HPDE6-E6E7 (cell line): ENCODE results near the gene KRT3.
"Not testable (repeated sequence)": the region's sequence is repeated elsewhere in the genome, so short reads cannot be mapped to it uniquely, and the experiment has no call there.

Experiments used
- DNase-seq: peaks from one replicate; pipeline ENCODE4 v3.0.0; 2011; ENCODE audit warnings: missing footprints; ENCODE audit errors: extremely low spot score

KRT3 gene

DNA sequence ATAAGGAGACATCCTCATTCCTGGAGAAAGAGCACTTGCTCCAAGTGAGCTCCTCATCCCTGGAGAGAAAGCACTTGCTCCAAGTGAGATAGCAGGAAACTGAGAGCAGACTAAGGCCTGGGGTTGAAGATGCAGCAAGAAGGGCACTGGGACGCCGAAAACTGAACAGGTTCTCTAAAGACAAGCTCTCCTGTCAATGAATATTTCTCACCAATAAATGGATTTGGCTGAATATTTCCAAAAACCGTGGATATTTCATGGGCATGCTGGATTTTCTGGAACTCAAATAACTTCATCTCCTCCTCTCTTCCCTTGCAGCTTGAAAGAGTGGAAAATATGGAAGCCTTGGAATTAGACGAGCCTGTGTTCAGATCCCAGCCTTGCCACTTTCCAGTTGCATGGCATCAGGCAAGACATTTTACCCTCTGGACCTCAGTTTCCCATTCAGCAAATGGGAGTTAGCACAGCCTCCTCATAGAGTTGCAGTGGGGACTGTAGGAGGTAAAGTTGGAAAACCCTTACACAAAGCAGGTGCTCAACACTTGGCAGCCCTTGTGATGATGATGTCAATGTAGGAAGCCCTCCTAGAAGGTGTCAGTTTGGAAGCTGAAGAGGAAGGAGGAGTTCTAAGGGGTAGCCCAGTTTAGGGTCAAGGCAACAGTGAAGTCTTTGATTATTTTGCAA is 14.4 kb downstream of the KRT3 start:
- DNase-seq, result no peak

DNA sequence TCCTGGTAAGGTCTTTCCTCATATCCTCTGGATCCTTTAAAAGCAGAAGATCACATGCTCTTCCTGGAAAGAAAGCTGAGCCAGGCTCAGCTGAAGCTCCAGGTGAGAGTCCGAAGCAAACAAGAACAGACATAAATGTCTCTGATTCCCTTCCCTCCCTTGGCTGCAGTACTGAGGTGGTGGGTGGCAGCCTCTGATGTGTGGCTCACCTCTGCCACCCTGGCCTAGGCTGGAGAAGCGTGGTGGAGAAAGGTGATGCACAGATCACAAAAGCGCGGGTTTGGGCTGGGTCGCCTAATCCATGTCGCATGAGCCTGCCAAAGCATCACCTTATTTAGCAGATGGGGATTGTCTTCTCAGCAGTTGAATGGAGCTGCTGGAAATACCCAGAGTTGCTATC is 16.0 kb downstream of the KRT3 start:
- no peak for DNase-seq

GRCh38 chr12:52778833-52779232 is 17.1 kb downstream of the KRT3 start:
- no peak for DNase-seq

DNA sequence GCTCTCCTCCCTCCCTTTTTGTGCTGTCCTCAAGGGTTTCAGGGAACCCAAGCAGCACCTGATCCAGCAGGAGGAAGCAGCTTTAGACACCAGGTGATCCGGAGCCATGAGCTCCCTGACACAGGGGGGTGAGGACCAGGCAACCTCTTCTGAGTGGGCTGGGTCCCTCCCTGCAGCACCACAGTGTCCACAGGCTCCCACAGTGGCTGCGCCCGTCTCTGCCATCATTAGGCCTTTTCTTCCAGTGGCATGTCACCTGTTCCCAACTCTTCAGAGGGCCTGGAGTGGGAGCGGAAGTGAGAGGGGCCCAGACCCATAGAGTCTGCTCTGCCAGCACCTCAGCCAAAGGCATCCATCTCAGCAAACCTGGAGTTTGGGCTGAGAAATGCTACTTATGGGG is 18.4 kb downstream of the KRT3 start:
- no peak for DNase-seq

DNA sequence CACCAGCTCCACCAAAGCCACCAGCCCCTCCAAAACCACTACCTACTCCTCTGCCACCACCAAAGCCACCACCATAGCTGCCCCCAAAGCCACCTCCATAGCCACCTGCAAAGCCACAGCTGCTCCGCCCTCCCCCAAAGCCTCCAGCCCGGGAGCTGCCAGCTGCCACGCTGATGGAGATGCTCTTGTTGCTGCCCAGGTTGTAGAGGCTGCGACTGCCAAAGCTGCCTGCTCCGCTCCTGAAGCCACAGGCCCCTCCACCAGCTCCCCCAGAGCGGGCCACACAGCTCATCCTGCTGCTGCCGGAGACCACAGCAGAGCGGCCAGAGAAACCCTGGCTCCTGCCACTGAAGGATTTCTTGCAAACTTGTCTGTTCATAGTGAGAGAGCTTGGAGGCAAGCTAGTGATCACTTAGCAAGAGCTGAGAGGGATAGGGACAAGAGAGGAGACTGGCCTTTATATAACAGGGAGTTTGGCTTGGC is 19.0 kb downstream of the KRT3 start, which contains the start of gene KRT76:
TSS of gene KRT76 (minus strand) at position 433 of the 483 bp plus-strand sequence. CDS start at position 379, 54 bp downstream.
- no peak for DNase-seq

DNA sequence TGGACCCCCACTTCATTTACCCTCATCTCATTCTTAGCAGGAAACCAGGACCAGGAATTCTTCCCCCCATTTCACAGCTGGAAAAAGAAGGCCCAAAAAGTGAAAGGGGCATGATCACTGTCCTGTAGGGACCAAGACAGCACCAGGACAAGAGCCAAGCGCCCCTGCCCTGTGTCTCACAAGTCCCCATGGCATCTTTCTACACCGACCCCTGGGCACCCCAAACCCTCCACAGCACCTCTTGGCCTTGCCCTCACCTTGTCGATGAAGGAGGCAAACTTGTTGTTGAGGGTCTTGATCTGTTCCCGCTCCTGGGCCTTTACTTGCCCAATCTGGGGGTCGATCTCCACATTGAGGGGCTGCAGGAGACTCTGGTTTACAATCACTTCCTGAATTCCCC is 19.5 kb downstream of the KRT3 start:
- no peak for DNase-seq

DNA sequence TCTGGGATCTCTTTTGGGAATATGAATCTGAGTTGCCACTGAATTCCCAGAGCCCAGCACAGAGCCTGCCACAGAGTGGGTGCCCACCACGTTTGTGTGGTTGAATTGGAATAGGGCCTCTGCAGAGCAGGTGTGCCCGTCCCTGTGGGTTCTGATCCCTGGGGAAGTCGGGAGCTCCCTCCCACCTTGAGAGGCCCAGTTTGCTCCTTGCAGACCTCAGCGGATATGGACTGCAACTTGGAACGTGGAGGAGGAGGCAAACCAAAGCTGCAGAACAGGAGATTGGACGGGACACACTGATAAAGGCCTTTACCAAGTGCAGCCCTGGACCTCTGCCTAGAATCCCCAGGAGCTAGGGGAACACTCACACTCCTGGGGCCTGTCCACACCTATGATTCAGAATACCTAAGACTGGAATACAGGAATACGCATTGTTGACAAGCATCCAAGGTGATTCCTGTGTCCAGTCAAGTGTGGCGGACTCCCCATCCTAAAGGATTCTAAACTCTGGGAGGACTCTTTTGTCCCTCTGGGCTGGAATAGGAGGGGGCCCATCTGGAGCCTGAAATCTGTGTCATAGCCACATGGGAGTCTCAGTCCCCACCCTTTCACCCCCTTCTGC is 21.2 kb downstream of the KRT3 start:
- DNase-seq, result no peak

DNA sequence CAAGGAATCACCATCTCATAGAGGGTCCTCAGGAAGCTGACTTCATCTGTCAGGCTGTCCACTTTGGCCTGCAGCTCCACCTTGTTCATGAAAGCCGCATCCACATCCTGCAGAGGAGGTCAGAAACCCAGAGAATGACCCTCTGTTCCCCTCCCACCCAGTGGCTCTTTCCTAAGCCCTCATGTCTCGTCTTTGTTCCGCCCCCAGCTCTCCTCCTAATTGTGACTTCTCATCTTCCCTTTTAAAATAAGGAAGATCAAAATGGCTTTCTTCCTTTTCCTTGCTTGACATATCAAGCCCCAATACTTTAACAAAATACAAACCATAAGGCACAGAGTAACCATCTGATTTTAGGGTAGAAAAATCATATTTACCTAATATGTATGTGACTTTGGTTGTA is 23.1 kb downstream of the KRT3 start:
- DNase-seq, result no peak

GRCh38 chr12:52772188-52772587 is 23.7 kb downstream of the KRT3 start:
- DNase-seq, result no peak

DNA sequence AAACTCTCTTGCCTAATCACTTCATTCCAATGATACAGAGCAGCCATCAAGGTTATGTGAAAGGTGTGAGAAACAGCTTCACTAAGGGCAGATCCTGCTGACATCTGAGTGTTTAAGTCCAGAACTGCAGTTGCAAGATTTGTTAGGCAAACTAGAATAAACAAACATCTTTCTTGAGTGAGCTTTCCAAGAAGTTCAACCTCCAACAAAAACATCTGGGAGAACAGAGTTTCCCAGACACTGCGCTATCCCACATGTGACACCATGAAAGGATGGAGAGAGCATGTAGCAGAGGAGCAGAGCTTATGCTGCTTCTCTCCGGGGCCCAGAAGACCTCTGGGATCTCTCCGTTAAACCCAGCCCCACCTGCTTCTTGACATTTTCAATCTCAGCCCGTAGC is 24.4 kb downstream of the KRT3 start:
- DNase-seq, result no peak

GRCh38 chr12:52771088-52771487 is 24.8 kb downstream of the KRT3 start:
- DNase-seq, result no peak

DNA sequence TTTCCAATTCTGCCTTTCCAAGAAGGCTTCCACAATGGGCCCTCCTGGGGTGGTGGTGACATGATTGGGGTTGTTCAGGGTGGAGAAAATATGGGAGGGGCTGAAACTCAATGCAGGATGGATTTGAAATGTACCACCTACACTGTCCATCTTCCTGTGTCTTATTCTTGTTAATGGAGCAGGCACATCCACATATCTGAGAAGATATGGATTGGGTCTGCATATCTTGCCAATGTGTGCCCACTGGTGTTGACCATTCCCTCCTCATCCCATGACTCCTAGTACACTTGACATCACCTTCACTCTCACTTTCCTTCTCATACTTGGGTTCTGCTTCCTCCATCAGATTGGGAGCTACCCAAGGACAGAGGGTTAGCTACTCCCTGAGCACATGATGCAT is 26.0 kb downstream of the KRT3 start:
- no peak for DNase-seq

DNA sequence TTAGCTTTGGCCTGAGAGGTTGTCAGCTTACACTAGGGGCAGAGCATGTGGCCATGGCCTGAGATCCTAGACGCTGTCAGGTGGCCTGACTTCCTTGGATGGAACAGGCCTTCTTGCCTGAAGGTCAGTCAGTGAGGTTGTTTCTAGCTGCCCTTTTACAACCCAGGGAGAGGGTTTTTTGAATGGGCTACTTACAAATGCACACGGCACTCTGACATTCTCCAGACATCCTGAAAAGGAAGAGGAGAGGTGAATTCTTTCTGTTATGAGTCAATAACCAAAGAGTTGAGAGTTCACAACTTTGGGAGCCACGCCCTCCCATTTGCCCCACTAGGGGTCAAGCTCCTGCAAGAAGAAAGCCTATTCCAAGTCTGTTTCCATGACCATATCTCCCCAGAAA is 26.6 kb downstream of the KRT3 start:
- no peak for DNase-seq

- no peak for DNase-seq
Measured at GRCh38 chr12:52768479-52769200, 27.3 kb downstream of the KRT3 start.

GRCh38 chr12:52767427-52767826 is 28.5 kb downstream of the KRT3 start:
- DNase-seq, result no peak

GRCh38 chr12:52767020-52767379 is 28.9 kb downstream of the KRT3 start:
- DNase-seq, result no peak

DNA sequence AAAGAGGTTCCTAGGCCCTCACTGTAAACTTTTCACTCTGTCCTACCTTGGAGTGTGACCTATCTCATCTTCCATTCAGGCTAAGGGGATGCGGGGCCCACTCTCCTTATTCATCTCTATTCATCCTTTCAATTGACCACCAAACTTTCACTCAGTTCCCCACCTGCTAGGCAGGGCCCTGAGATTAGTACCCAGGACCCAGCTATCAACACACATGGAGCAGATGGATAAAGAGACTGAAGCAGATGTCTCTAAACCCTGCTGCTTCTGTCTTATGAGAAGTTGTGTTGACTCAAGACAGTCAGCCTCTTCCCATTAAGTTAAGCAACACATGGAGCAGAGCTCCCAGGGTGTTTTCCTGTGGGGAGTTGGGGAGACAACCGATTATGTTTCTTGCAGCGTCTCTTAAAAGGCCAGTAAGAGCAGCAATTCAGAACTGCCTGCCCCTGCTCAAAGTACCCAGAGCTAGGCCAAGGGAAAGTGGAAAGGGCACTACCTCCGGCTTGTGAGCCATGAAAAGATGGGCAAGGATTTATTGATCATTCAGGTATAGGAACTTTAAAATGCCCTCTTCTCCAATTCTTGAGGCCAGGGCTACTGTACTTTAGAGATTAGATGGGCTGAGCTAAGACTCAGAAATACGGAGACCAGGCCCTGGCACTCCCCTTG is 29.4 kb downstream of the KRT3 start:
- no peak for DNase-seq

GRCh38 chr12:52765702-52766101 is 30.2 kb downstream of the KRT3 start:
- DNase-seq, result no peak

DNA sequence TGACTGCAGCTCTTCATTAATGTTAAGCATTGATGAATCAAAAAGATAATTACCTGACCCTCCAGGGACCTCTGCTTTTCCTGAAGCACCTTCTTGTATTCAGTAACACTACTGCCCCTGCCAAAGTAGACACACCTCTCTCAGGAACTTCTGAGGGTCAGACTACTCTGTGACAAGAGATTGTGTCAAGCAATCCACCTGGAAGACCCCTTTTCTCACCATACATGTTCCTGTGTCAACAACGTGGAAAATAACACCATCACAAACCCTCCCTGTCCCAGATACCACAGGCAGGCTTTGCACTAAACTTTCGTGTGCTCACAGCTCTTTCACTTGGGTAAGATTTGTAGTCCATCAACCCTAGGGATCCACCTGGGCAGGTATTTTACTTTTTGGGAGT is 31.9 kb downstream of the KRT3 start:
- DNase-seq, result no peak

GRCh38 chr12:52763036-52763659 is 32.8 kb downstream of the KRT3 start:
- DNase-seq, result no peak

- no peak for DNase-seq
Measured at GRCh38 chr12:52761802-52762201, 34.1 kb downstream of the KRT3 start.

- not testable (repeated sequence) for DNase-seq
Measured at GRCh38 chr12:52761218-52761617, 34.7 kb downstream of the KRT3 start.
